ENCODE results near the gene TMEM151B.

- TF ChIP-seq CTCF (IDR thresholded peaks at IDR 0.05) = no peak
- TF ChIP-seq POLR2A (IDR thresholded peaks at IDR 0.05) = no peak
These were observed 47.5 kb upstream of the TMEM151B start for GRCh38 chr6:44222486-44223318.
